ENCODE measurements around the gene GABPB2.

Gene GABPB2

GRCh38 chr1:151165281-151165737, 94.7 kb downstream of the GABPB2 start:
- DNase-seq, result no peak

GRCh38 chr1:151165738-151166504, 95.4 kb downstream of the GABPB2 start, which contains the start of the genes LYSMD1 and SCNM1:
TSS of gene LYSMD1 (minus strand) at chr1:151165902. CDS start at chr1:151165258, 644 bp downstream.
TSS of gene SCNM1 (plus strand) at chr1:151166144. CDS start at chr1:151166153, 9 bp downstream.
- DNase-seq, result peak; percentile 97 to 98

GRCh38 chr1:151166505-151166956, 96.0 kb downstream of the GABPB2 start:
- no peak for DNase-seq

- no peak for DNase-seq
These were observed 96.6 kb downstream of the GABPB2 start for GRCh38 chr1:151167116-151167515.

- DNase-seq, result no peak
These were observed 100.6 kb downstream of the GABPB2 start for GRCh38 chr1:151171190-151171589.

Data from CD4-positive, alpha-beta T cell treated with Interleukin-1 beta for 1 hour (primary cell).